ENCODE data around the gene AQP4. TPM values are rescaled to one million over a fixed set of nuclear protein-coding genes. Genes with fewer than 3 reads are reported as not detected.

Gene AQP4
- total and polyA plus RNA-seq, 2 donors (not counting 3 experiments of a cell fraction or from before 2014, with no cell fraction given), result not detected

GRCh38 chr18:26875040-26875654 lies 9.6 kb upstream of the AQP4 start:
- FAIRE-seq (no peak), DNase-seq (ENCODE audit: low read depth, low spot score) (no peak)
- no peaks in the 10 kb centered on the region for H3K9me1 ChIP-seq (replicated peaks; ENCODE audit: control insufficient read depth, extremely low read depth, insufficient read depth, low read length)
- H3K9me3 ChIP-seq (replicated peaks; ENCODE audit: control insufficient read depth, insufficient read depth, low read length), result peaks cover 2% of the 10 kb centered on the region
- dilution Hi-C loops (cut with MboI; ENCODE audit: extremely low pct_ligation_motif_present, low sequenced_read_pairs) (no loop called here), intact Hi-C loops (cut with micrococcal nuclease) (no loop called here)
- no peak overlapping the region for H2AFZ ChIP-seq (ENCODE audit: low read depth, low read length)
- H3K4me1 ChIP-seq (ENCODE audit: control insufficient read depth, extremely low read depth, insufficient read depth, low read length), result no peaks in the 10 kb centered on the region
- no peaks in the 10 kb centered on the region for H3K79me2 ChIP-seq (ENCODE audit: control insufficient read depth, insufficient read depth, low read length)
- H3K9ac ChIP-seq (replicated peaks; ENCODE audit: extremely low read depth, insufficient read depth, low read length), result no peak overlapping the region
- H4K20me1 ChIP-seq (replicated peaks; ENCODE audit: control insufficient read depth, extremely low read depth, insufficient read depth, low read length), result no peaks in the 10 kb centered on the region
- ChIA-PET POLR2A (no interaction called here), CTCF (no interaction called here)
- H3K27me3 ChIP-seq (ENCODE audit: control insufficient read depth in 2 of 2, insufficient read depth in 2 of 2, low read length in 2 of 2), result no peaks in the 10 kb centered on the region
- no peak overlapping the region for H3K4me3 ChIP-seq (replicated peaks in 1 of 3; ENCODE audit: insufficient read depth in 1 of 3, low read depth in 1 of 3, low read length in 3 of 3)
- H3K36me3 ChIP-seq (ENCODE audit: control insufficient read depth in 2 of 2, extremely low read depth in 1 of 2, insufficient read depth in 2 of 2, low read length in 2 of 2), result no peaks in the 10 kb centered on the region
- H3K4me2 ChIP-seq (ENCODE audit: insufficient read depth, low read length), result no peak overlapping the region
- TF ChIP-seq EZH2 (IDR thresholded peaks at IDR 0.05; ENCODE audit: borderline replicate concordance, low read depth, low read length, severe bottlenecking) (no peak), GATA2 (IDR thresholded peaks at IDR 0.05; ENCODE audit: insufficient read depth, insufficient read length, low read depth, low read length) (no peak), MAX (IDR thresholded peaks at IDR 0.05; ENCODE audit: insufficient read depth, insufficient read length) (no peak), FOS (IDR thresholded peaks at IDR 0.05; ENCODE audit: borderline replicate concordance, insufficient read depth, low read length) (no peak), CTCF (IDR thresholded peaks at IDR 0.05; ENCODE audit: extremely low read depth in 1 of 2, insufficient read depth in 1 of 2, low read depth in 1 of 2, low read length in 2 of 2) (no peak), POLR2AphosphoS5 (IDR thresholded peaks at IDR 0.05; ENCODE audit: insufficient read depth, low read depth, low read length) (no peak)
- BruUV-seq (replicated peaks), result no TSS peak
- no peak overlapping the region for H3K27ac ChIP-seq (ENCODE audit: insufficient read depth, low read depth, low read length)

All from endothelial cell of umbilical vein (primary cell).